ENCODE results near the gene WFIKKN2.

The WFIKKN2 gene

GRCh38 chr17:50835301-50836234 lies at the start of gene WFIKKN2:
TSS of gene WFIKKN2 (plus strand) at chr17:50835586. CDS start at chr17:50835938, 352 bp downstream.
- no peaks in the 10 kb centered on the region for H3K9me3 ChIP-seq (ENCODE audit: control insufficient read depth, insufficient read depth, low read depth, low read length)
- TF ChIP-seq RBAK (tag by site-specific recombination; IDR thresholded peaks at IDR 0.05) (no peak), ZIC2 (tag by site-specific recombination; IDR thresholded peaks at IDR 0.05) (peak; percentile 74)
- H3K4me3 ChIP-seq (ENCODE audit: low read depth, low read length) = no peak within 1 kb of the TSS
- no peak within 1 kb of the TSS for H3K27ac ChIP-seq (ENCODE audit: extremely low read depth, low read depth, low read length)
- POLR2A ChIA-PET = no interaction called here
- H3K36me3 ChIP-seq (ENCODE audit: control insufficient read depth in 2 of 2, insufficient read depth in 1 of 2, low read length in 2 of 2) = no peaks in the 10 kb centered on the region
- H3K4me1 ChIP-seq (ENCODE audit: control insufficient read depth, insufficient read depth, low read length) = no peaks in the 10 kb centered on the region
- CTCF ChIA-PET = interaction anchor here (0.5 to 1.4 kb wide), 9 partner anchors 16 to 226 kb away, joined by 3 to 6 read pairs (median 3); no protein-coding TSS in a partner anchor

GRCh38 chr17:50785946-50786570 lies 49.3 kb upstream of the WFIKKN2 start:
- Histone ChIP-seq H3K27ac (ENCODE audit: extremely low read depth, low read depth, low read length) (no peak overlapping the region), H3K36me3 (ENCODE audit: control insufficient read depth in 2 of 2, insufficient read depth in 1 of 2, low read length in 2 of 2) (no peaks in the 10 kb centered on the region), H3K4me3 (ENCODE audit: low read depth, low read length) (no peak overlapping the region), H3K4me1 (ENCODE audit: control insufficient read depth, insufficient read depth, low read length) (no peaks in the 10 kb centered on the region), H3K9me3 (ENCODE audit: control insufficient read depth, insufficient read depth, low read depth, low read length) (no peaks in the 10 kb centered on the region)
- ChIA-PET CTCF (interaction anchor here (0.6 to 7.0 kb wide), 9 partner anchors 32 to 171 kb away, joined by 3 to 240 read pairs (median 3); no protein-coding TSS in a partner anchor), POLR2A (interaction anchor here (1.1 to 1.5 kb wide), 2 partner anchors 12 to 80 kb away, joined by 3 to 4 read pairs; partner anchors contain the start of gene TOB1)
- peak; percentile 46; the same call in 1 of the 2 replicates for TF ChIP-seq ZNF335 (tag by site-specific recombination; conservative IDR thresholded peaks at IDR 0.05)
- no peak for TF ChIP-seq ZNF311 (tag by site-specific recombination; IDR thresholded peaks at IDR 0.05; ENCODE audit: borderline replicate concordance)
- TF ChIP-seq ZNF664 (tag by site-specific recombination; IDR thresholded peaks at IDR 0.05) = no peak
- TF ChIP-seq ZNF792 (tag by site-specific recombination; IDR thresholded peaks at IDR 0.05) = no peak
- TF ChIP-seq ZNF555 (tag by site-specific recombination; conservative IDR thresholded peaks at IDR 0.05) = no peak
- no peak for TF ChIP-seq ZNF561 (tag by site-specific recombination; IDR thresholded peaks at IDR 0.05; ENCODE audit: borderline replicate concordance)
- no peak for TF ChIP-seq ZNF398 (tag by site-specific recombination; IDR thresholded peaks at IDR 0.05)
- no peak for TF ChIP-seq ZNF624 (tag by site-specific recombination; IDR thresholded peaks at IDR 0.05)
- no peak for TF ChIP-seq ZNF639 (tag by site-specific recombination; IDR thresholded peaks at IDR 0.05)
- 0 out of 2 replicates have a peak, but pooled peaks have one; percentile 33 for TF ChIP-seq ZEB2 (tag by site-specific recombination; IDR thresholded peaks at IDR 0.05)
- no peak for TF ChIP-seq ZBTB21 (tag by site-specific recombination; IDR thresholded peaks at IDR 0.05)
- TF ChIP-seq ZNF19 (tag by site-specific recombination; IDR thresholded peaks at IDR 0.05; ENCODE audit: low read depth) = no peak
- TF ChIP-seq ZBTB17 (tag by site-specific recombination; IDR thresholded peaks at IDR 0.05) = peak; percentile 57
- no peak for TF ChIP-seq ZNF544 (tag by site-specific recombination; IDR thresholded peaks at IDR 0.05)
- TF ChIP-seq OSR2 (tag by site-specific recombination; IDR thresholded peaks at IDR 0.05) = peak; percentile 75
- TF ChIP-seq ZNF513 (tag by site-specific recombination; IDR thresholded peaks at IDR 0.05) = no peak
- no peak for TF ChIP-seq ZNF704 (tag by site-specific recombination; IDR thresholded peaks at IDR 0.05)
- no peak for TF ChIP-seq ZFP3 (tag by site-specific recombination; IDR thresholded peaks at IDR 0.05; ENCODE audit: low read depth)
- TF ChIP-seq HOXA7 (CRISPR knock-in tag; IDR thresholded peaks at IDR 0.05; ENCODE audit: borderline replicate concordance) = no peak
- TF ChIP-seq ZBTB1 (tag by site-specific recombination; IDR thresholded peaks at IDR 0.05) = no peak
- TF ChIP-seq ZBTB20 (tag by site-specific recombination; IDR thresholded peaks at IDR 0.05) = peak; percentile 86
- TF ChIP-seq SP2 (tag by site-specific recombination; IDR thresholded peaks at IDR 0.05) = no peak
- no peak for TF ChIP-seq ZNF404 (tag by site-specific recombination; IDR thresholded peaks at IDR 0.05)
- no peak for TF ChIP-seq ZSCAN16 (tag by site-specific recombination; IDR thresholded peaks at IDR 0.05)
- TF ChIP-seq ZNF221 (tag by site-specific recombination; IDR thresholded peaks at IDR 0.05; ENCODE audit: borderline replicate concordance) = no peak
- peak; percentile 64 for TF ChIP-seq FEZF1 (tag by site-specific recombination; IDR thresholded peaks at IDR 0.05)
- no peak for TF ChIP-seq YY1 (tag by site-specific recombination; IDR thresholded peaks at IDR 0.05)

Data from HEK293 (cell line).